Neural cell (in vitro differentiated cells): Measurements from ENCODE around the gene CHD6. TPM values are rescaled to one million over a fixed set of nuclear protein-coding genes. Genes with fewer than 3 reads are reported as not detected.

Experiments used
- H2AFZ ChIP-seq: fragments of 200-600, 300-800 bp; sonication (generic), shearing (Covaris generic); 2 replicates; pipeline ENCODE4 v1.6.0; 2014; ENCODE audit warnings: low read depth, mild to moderate bottlenecking, antibody characterized with exemption, low read length, moderate library complexity
- H3F3A ChIP-seq: fragments of 200-600 bp; shearing (Covaris generic); 2 replicates; pipeline ENCODE4 v1.6.1; 2016; ENCODE audit warnings: mild to moderate bottlenecking, moderate library complexity, mixed read lengths, antibody characterized with exemption, low read length; ENCODE audit not compliant: insufficient read depth, poor library complexity, severe bottlenecking
- H3K27ac ChIP-seq: fragments of 200-600, 300-800 bp; sonication (generic), shearing (Covaris generic); 2 replicates; pipeline ENCODE4 v1.5.1; 2014; ENCODE audit warnings: mild to moderate bottlenecking, low read length, moderate library complexity
- H3K27me3 ChIP-seq: fragments of 300-800, 200-600 bp; sonication (generic), shearing (Covaris generic); 2 replicates; pipeline ENCODE4 v1.6.0; 2014; ENCODE audit warnings: mild to moderate bottlenecking, low read depth, low read length, moderate library complexity; ENCODE audit not compliant: insufficient read depth
- H3K36me3 ChIP-seq: fragments of 300-800, 200-600 bp; sonication (generic), shearing (Covaris generic); 2 replicates; pipeline ENCODE4 v1.5.1; 2014; ENCODE audit warnings: mild to moderate bottlenecking, antibody characterized with exemption, low read length, moderate library complexity; ENCODE audit not compliant: insufficient read depth
- H3K4me2 ChIP-seq: fragments of 300-800, 200-600 bp; sonication (generic), shearing (Covaris generic); 2 replicates; pipeline ENCODE4 v1.6.0; 2014; ENCODE audit warnings: mild to moderate bottlenecking, low read length
- H3K4me3 ChIP-seq: fragments of 300-800, 200-600 bp; sonication (generic), shearing (Covaris generic); 2 replicates; pipeline ENCODE4 v1.5.1; 2014; ENCODE audit warnings: mild to moderate bottlenecking, low read length, moderate library complexity
- H3K79me2 ChIP-seq: fragments of 200-600 bp; shearing (Covaris generic); replicated peaks from 2 replicates; pipeline ENCODE4 v1.6.0; 2014; ENCODE audit warnings: mild to moderate bottlenecking, low read length, moderate library complexity; ENCODE audit not compliant: insufficient read depth
- H3K9ac ChIP-seq: fragments of 300-800, 200-600 bp; sonication (generic), shearing (Covaris generic); 2 replicates; pipeline ENCODE4 v1.6.1; 2016; ENCODE audit warnings: mild to moderate bottlenecking, low read length, mixed read lengths
- H3K9me2 ChIP-seq: fragments of 200-600 bp; shearing (Covaris generic); 2 replicates; pipeline ENCODE4 v1.6.1; 2016; ENCODE audit warnings: mild to moderate bottlenecking, low read length, mixed read lengths; ENCODE audit not compliant: insufficient read depth
- H3K9me3 ChIP-seq: fragments of 200-600, 300-800 bp; sonication (generic), shearing (Covaris generic); 2 replicates; pipeline ENCODE4 v1.6.1; 2016; ENCODE audit warnings: mild to moderate bottlenecking, mixed run types, low read length, moderate library complexity, mixed read lengths
- H4K20me1 ChIP-seq: fragments of 200-600 bp; shearing (Covaris generic); 2 replicates; pipeline ENCODE4 v1.6.1; 2016; ENCODE audit warnings: mild to moderate bottlenecking, mixed run types; ENCODE audit not compliant: insufficient read depth
- CTCF ChIP-seq: fragments of 450-650 bp; IDR thresholded peaks from 2 replicates; pipeline ENCODE4 v1.5.1; 2014; ENCODE audit warnings: antibody characterized with exemption, mild to moderate bottlenecking, moderate library complexity; ENCODE audit not compliant: poor library complexity, severe bottlenecking
- EP300 ChIP-seq: fragments of 450-650 bp; conservative IDR thresholded peaks from 2 replicates; pipeline ENCODE4 v1.6.1; 2014; ENCODE audit warnings: antibody characterized with exemption, mild to moderate bottlenecking, moderate library complexity; ENCODE audit not compliant: poor library complexity, severe bottlenecking
- EZH2 ChIP-seq: fragments of 200-600, 300-800 bp; shearing (Covaris generic), sonication (generic); IDR thresholded peaks from 2 replicates; pipeline ENCODE4 v1.6.1; 2014; ENCODE audit warnings: antibody characterized with exemption, low read length, borderline replicate concordance, mild to moderate bottlenecking; ENCODE audit not compliant: insufficient read depth, poor library complexity, severe bottlenecking
- MXI1 ChIP-seq: fragments of 450-650 bp; conservative IDR thresholded peaks from 2 replicates; pipeline ENCODE4 v1.6.1; 2014; ENCODE audit warnings: antibody characterized with exemption, mild to moderate bottlenecking; ENCODE audit not compliant: poor library complexity, severe bottlenecking
- POLR2AphosphoS5 ChIP-seq: IDR thresholded peaks from 2 replicates; pipeline ENCODE4 v1.6.1; 2012
- RAD21 ChIP-seq: fragments of 450-650 bp; conservative IDR thresholded peaks from 2 replicates; pipeline ENCODE4 v1.6.1; 2014; ENCODE audit warnings: antibody characterized with exemption, mild to moderate bottlenecking, moderate library complexity
- REST ChIP-seq: IDR thresholded peaks from 2 replicates; pipeline ENCODE4 v1.6.1; 2012; ENCODE audit warnings: borderline replicate concordance
- SMC3 ChIP-seq: fragments of 450-650 bp; conservative IDR thresholded peaks from 2 replicates; pipeline ENCODE4 v1.6.1; 2014; ENCODE audit warnings: antibody characterized with exemption, mild to moderate bottlenecking, moderate library complexity; ENCODE audit not compliant: poor library complexity
- TAF1 ChIP-seq: IDR thresholded peaks from 2 replicates; pipeline ENCODE4 v1.6.1; 2012; ENCODE audit warnings: low read depth
- polyA minus RNA-seq: library from RNA; depleted of rRNA, polyadenylated mRNA; stranded (reverse); fragments of >200 nt; gene quantifications from 2 replicates; pipeline ENCODE4 v1.2.3, GENCODE V29; 2014
- polyA plus RNA-seq: library from polyadenylated mRNA; depleted of rRNA; stranded (reverse); fragments of >200 nt; gene quantifications from 2 replicates; pipeline ENCODE4 v1.2.3, GENCODE V29; 2014

Gene CHD6
- polyA plus RNA-seq = 20.2 and 22.9 TPM in 2 replicates
- 86.9 and 102 TPM in 2 replicates for polyA minus RNA-seq

GRCh38 chr20:41617902-41618806, at the start of gene CHD6:
Gene CHD6, minus strand, starts transcription at chr20:41618377. Its CDS starts 67,040 bp downstream, at chr20:41551337.
- Histone ChIP-seq H3K9me3 (no peaks in the 10 kb centered on the region), H3F3A (no peaks in the 10 kb centered on the region), H3K9me2 (no peaks in the 10 kb centered on the region), H3K9ac (peak within 1 kb of the TSS; percentile 71), H3K27me3 (no peaks in the 10 kb centered on the region), H3K4me3 (peak within 1 kb of the TSS; percentile 82), H3K36me3 (no peaks in the 10 kb centered on the region), H3K79me2 (peaks cover 45% of the 10 kb centered on the region), H3K27ac (peak within 1 kb of the TSS; percentile 46), H2AFZ (peak within 1 kb of the TSS; percentile 79), H3K4me2 (peak within 1 kb of the TSS; percentile 64), H4K20me1 (no peaks in the 10 kb centered on the region)
- TF ChIP-seq REST (no peak), SMC3 (no peak), TAF1 (peak; percentile 49), RAD21 (no peak), MXI1 (no peak), CTCF (peak; percentile 16), EP300 (peak; percentile 27), POLR2AphosphoS5 (peak; percentile 62)

- H3K4me3 ChIP-seq = no peak overlapping the region
Observed at GRCh38 chr20:41664584-41664983, 46.4 kb upstream of the CHD6 start.

More at GRCh38 chr20:41664584-41664983, 46.4 kb upstream of the CHD6 start:
- Histone ChIP-seq H3K79me2 (no peaks in the 10 kb centered on the region), H3K27me3 (no peaks in the 10 kb centered on the region), H2AFZ (no peak overlapping the region), H3F3A (no peaks in the 10 kb centered on the region), H3K9me2 (no peaks in the 10 kb centered on the region), H3K9ac (no peak overlapping the region), H4K20me1 (no peaks in the 10 kb centered on the region), H3K27ac (no peak overlapping the region), H3K36me3 (no peaks in the 10 kb centered on the region), H3K4me2 (no peak overlapping the region), H3K9me3 (no peaks in the 10 kb centered on the region)
- TF ChIP-seq SMC3 (no peak), EZH2 (no peak), CTCF (no peak), POLR2AphosphoS5 (no peak), EP300 (no peak), TAF1 (no peak), RAD21 (no peak), REST (no peak), MXI1 (no peak)
